A549 (cell line): ENCODE measurements around the gene FBN2.

Source experiments
- BHLHE40 ChIP-seq: IDR thresholded peaks from 2 replicates; pipeline ENCODE4 v1.6.1; 2012; ENCODE audit warnings: low read depth, low read length, inconsistent platforms
- EP300 ChIP-seq, 2 experiments: fragments of >200 bp; sonication (Bioruptor Twin); formaldehyde crosslinking; IDR thresholded peaks; 2 replicates in 1 of 2; 3 replicates in 1 of 2; pipeline ENCODE4 v1.6.1; 2016 to 2017
- ESRRA ChIP-seq: fragments of 150-350 bp; IDR thresholded peaks from 2 replicates; pipeline ENCODE4 v1.6.1; 2014; ENCODE audit warnings: mild to moderate bottlenecking, low read length, borderline replicate concordance
- GATA3 ChIP-seq: IDR thresholded peaks from 2 replicates; pipeline ENCODE4 v1.6.1; 2012; ENCODE audit warnings: borderline replicate concordance
- JUN ChIP-seq, 2 experiments: fragments of >200 bp; sonication (Bioruptor Twin); formaldehyde crosslinking; IDR thresholded peaks; 2 replicates in 1 of 2; 3 replicates in 1 of 2; pipeline ENCODE4 v1.6.1; 2016 to 2017
- MYC ChIP-seq: IDR thresholded peaks from 2 replicates; pipeline ENCODE4 v1.6.1; 2012; ENCODE audit warnings: mild to moderate bottlenecking, inconsistent platforms, low read length, improper control_type of control experiment, borderline replicate concordance
- POLR2A ChIP-seq: IDR thresholded peaks from 2 replicates; pipeline ENCODE4 v1.6.1; 2012; ENCODE audit warnings: mild to moderate bottlenecking, low read length
- RAD21 ChIP-seq, 2 experiments: fragments of >200 bp in 1 of 2; sonication (Bioruptor Twin) in 1 of 2; formaldehyde crosslinking in 1 of 2; IDR thresholded peaks in 1 of 2; conservative IDR thresholded peaks in 1 of 2; 2 replicates in 1 of 2; 3 replicates in 1 of 2; pipeline ENCODE4 v1.6.1; 2012 to 2018; ENCODE audit warnings: inconsistent platforms in 1 of 2
- RCOR1 ChIP-seq: fragments of 150-350 bp; IDR thresholded peaks from 2 replicates; pipeline ENCODE4 v1.6.1; 2014; ENCODE audit warnings: antibody characterized with exemption, low read length, low read depth
- RFX5 ChIP-seq: fragments of 450-650 bp; IDR thresholded peaks from 2 replicates; pipeline ENCODE4 v1.7.1; 2014; ENCODE audit warnings: antibody characterized with exemption, mild to moderate bottlenecking, moderate library complexity
- SMC3 ChIP-seq: fragments of >200 bp; sonication (Bioruptor Twin); formaldehyde crosslinking; IDR thresholded peaks from 3 replicates; pipeline ENCODE4 v1.6.1; 2018; ENCODE audit warnings: inconsistent platforms
- TF ChIP-seq, protein P1 (sequence below): fragments of 200-600 bp; sonication (generic); IDR thresholded peaks from 2 replicates; pipeline ENCODE4 v1.6.1; 2016; ENCODE audit warnings: antibody characterized with exemption, mild to moderate bottlenecking, moderate library complexity
- TF ChIP-seq, protein P2 (sequence below): fragments of >200 bp; sonication (Bioruptor Twin); formaldehyde crosslinking; IDR thresholded peaks from 3 replicates; pipeline ENCODE4 v1.5.1; 2016

DNA sequence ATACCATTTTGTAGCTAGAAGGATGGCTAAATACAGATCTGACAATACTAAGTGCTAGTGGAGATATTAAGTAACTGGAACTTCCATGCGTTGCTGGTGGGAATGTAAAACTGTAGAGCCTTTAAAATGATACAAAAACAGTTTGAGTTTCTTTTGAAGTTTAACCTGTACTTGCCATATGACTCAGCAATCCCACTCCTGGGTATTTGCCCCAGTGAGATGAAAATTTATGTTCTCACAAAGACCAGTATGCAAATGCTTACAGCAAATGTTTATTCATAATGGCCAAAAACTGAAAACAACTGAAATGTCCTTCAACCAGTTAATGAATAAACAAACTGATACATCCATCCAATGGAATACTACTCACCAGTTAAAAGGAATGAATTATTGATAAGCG, 317.2 kb downstream of the FBN2 start:
- TF ChIP-seq, protein P1, sequence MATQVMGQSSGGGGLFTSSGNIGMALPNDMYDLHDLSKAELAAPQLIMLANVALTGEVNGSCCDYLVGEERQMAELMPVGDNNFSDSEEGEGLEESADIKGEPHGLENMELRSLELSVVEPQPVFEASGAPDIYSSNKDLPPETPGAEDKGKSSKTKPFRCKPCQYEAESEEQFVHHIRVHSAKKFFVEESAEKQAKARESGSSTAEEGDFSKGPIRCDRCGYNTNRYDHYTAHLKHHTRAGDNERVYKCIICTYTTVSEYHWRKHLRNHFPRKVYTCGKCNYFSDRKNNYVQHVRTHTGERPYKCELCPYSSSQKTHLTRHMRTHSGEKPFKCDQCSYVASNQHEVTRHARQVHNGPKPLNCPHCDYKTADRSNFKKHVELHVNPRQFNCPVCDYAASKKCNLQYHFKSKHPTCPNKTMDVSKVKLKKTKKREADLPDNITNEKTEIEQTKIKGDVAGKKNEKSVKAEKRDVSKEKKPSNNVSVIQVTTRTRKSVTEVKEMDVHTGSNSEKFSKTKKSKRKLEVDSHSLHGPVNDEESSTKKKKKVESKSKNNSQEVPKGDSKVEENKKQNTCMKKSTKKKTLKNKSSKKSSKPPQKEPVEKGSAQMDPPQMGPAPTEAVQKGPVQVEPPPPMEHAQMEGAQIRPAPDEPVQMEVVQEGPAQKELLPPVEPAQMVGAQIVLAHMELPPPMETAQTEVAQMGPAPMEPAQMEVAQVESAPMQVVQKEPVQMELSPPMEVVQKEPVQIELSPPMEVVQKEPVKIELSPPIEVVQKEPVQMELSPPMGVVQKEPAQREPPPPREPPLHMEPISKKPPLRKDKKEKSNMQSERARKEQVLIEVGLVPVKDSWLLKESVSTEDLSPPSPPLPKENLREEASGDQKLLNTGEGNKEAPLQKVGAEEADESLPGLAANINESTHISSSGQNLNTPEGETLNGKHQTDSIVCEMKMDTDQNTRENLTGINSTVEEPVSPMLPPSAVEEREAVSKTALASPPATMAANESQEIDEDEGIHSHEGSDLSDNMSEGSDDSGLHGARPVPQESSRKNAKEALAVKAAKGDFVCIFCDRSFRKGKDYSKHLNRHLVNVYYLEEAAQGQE, result no peak
- TF ChIP-seq, protein P2, sequence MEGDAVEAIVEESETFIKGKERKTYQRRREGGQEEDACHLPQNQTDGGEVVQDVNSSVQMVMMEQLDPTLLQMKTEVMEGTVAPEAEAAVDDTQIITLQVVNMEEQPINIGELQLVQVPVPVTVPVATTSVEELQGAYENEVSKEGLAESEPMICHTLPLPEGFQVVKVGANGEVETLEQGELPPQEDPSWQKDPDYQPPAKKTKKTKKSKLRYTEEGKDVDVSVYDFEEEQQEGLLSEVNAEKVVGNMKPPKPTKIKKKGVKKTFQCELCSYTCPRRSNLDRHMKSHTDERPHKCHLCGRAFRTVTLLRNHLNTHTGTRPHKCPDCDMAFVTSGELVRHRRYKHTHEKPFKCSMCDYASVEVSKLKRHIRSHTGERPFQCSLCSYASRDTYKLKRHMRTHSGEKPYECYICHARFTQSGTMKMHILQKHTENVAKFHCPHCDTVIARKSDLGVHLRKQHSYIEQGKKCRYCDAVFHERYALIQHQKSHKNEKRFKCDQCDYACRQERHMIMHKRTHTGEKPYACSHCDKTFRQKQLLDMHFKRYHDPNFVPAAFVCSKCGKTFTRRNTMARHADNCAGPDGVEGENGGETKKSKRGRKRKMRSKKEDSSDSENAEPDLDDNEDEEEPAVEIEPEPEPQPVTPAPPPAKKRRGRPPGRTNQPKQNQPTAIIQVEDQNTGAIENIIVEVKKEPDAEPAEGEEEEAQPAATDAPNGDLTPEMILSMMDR, result no peak
- TF ChIP-seq RCOR1 (no peak), RAD21 (conservative IDR thresholded peaks at IDR 0.05 in 1 of 2, IDR thresholded peaks at IDR 0.05 in 1 of 2) (no peak), POLR2A (no peak), RFX5 (no peak), BHLHE40 (no peak), MYC (no peak), ESRRA (no peak), EP300 (IDR thresholded peaks at IDR 0.05) (no peak), GATA3 (no peak), JUN (IDR thresholded peaks at IDR 0.05) (no peak), SMC3 (no peak)
